HEK293T (cell line): ENCODE measurements around the gene PTPRH.

Experiments
- CTCF ChIA-PET: fragments of 350-600 bp; formaldehyde crosslinking; extraction: SDS; loops from one replicate; lab custom pipeline; 2021; ENCODE audit warnings: antibody characterized with exemption, inconsistent platforms; lab: Yijun Ruan, JAX
- POLR2A ChIA-PET: fragments of 350-600 bp; formaldehyde crosslinking; extraction: SDS; loops from one replicate; lab custom pipeline; 2020; ENCODE audit warnings: antibody characterized with exemption, inconsistent platforms; lab: Yijun Ruan, JAX
- DNase-seq: peaks from one replicate; pipeline ENCODE4 v3.0.0; 2012; ENCODE audit warnings: mixed read lengths; ENCODE audit errors: extremely low spot score
- ARNT ChIP-seq: fragments of 450-650 bp; IDR thresholded peaks from 2 replicates; pipeline ENCODE4 v1.6.1; 2017; ENCODE audit warnings: mild to moderate bottlenecking
- BHLHE40 ChIP-seq: fragments of 450-650 bp; IDR thresholded peaks from 2 replicates; pipeline ENCODE4 v1.6.1; 2016; ENCODE audit warnings: mild to moderate bottlenecking, moderate library complexity, borderline replicate concordance
- CTBP1 ChIP-seq: fragments of 450-650 bp; IDR thresholded peaks from 2 replicates; pipeline ENCODE4 v1.6.1; 2016; ENCODE audit warnings: borderline replicate concordance
- ELF4 ChIP-seq: fragments of 450-650 bp; IDR thresholded peaks from 2 replicates; pipeline ENCODE4 v1.6.1; 2017; ENCODE audit warnings: antibody characterized with exemption
- FOXA1 ChIP-seq: fragments of 450-650 bp; IDR thresholded peaks from 2 replicates; pipeline ENCODE4 v1.6.1; 2016; ENCODE audit warnings: mild to moderate bottlenecking
- FOXK2 ChIP-seq: fragments of 450-650 bp; IDR thresholded peaks from 2 replicates; pipeline ENCODE4 v1.6.1; 2016; ENCODE audit warnings: mild to moderate bottlenecking
- FOXM1 ChIP-seq: fragments of 450-650 bp; IDR thresholded peaks from 2 replicates; pipeline ENCODE4 v1.6.1; 2017; ENCODE audit warnings: mild to moderate bottlenecking, borderline replicate concordance
- HDGF ChIP-seq: fragments of 450-650 bp; IDR thresholded peaks from 2 replicates; pipeline ENCODE4 v1.6.1; 2017; ENCODE audit warnings: antibody characterized with exemption, borderline replicate concordance
- L3MBTL2 ChIP-seq: fragments of 450-650 bp; conservative IDR thresholded peaks from 2 replicates; pipeline ENCODE4 v1.6.1; 2016; ENCODE audit warnings: mild to moderate bottlenecking
- LEF1 ChIP-seq: fragments of 450-650 bp; IDR thresholded peaks from 2 replicates; pipeline ENCODE4 v1.6.1; 2017; ENCODE audit warnings: mild to moderate bottlenecking, borderline replicate concordance
- NFRKB ChIP-seq: fragments of 450-650 bp; IDR thresholded peaks from 2 replicates; pipeline ENCODE4 v1.6.1; 2016; ENCODE audit warnings: mild to moderate bottlenecking, moderate library complexity
- PKNOX1 ChIP-seq: fragments of 450-650 bp; IDR thresholded peaks from 2 replicates; pipeline ENCODE4 v1.6.1; 2016
- SP1 ChIP-seq: fragments of 450-650 bp; IDR thresholded peaks from 2 replicates; pipeline ENCODE4 v1.6.1; 2017
- SUZ12 ChIP-seq: fragments of 450-650 bp; IDR thresholded peaks from 2 replicates; pipeline ENCODE4 v1.6.1; 2016; ENCODE audit warnings: mild to moderate bottlenecking
- TARDBP ChIP-seq: fragments of 450-650 bp; IDR thresholded peaks from 2 replicates; pipeline ENCODE4 v1.6.1; 2016
- ZNF384 ChIP-seq: fragments of 450-650 bp; IDR thresholded peaks from 2 replicates; pipeline ENCODE4 v1.6.1; 2016

Gene PTPRH

DNA sequence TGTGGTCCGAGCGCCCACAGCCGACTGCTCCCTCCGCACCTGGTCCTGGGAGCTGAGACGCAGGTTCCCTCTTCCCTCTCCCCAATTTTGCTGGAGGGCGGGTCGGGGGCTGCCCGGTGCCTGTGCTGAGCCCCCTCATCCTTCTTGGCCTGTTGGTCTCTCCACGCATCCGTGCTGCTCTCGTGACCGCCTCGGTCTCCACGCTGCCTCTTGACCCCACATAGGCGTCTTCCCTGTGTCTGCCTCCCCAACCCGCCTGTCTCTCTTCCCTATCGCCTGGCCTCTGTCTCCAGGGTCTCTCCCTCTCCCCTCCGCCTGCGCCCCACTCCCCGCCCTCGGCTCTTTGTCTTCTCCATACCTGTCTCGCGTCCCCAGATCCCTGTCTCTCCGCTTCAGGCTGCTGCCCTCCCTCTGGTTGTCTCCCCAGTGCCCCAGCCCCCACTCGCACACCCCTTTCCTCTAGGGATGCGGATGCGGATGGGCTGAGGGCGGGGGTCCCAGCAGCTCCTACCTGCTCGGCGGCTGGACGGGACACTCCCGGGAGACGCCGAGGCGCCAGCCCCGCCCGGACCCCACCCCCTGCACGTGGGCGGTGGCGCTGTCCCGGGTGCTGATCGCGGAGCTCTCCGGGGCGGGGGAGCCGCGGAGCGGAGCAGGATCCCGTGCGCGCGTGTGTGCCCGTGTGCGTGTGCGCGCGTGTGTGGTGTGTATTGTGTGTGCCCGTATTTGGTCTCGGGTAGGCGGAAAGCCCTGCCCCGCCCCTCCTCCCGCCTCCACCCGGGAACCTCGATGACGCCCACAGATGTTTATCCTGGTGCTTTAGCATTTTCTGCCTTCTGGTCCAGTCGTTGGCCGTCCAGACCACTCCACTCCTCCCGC lies 29.5 kb downstream of the PTPRH start, which contains the start of gene SYT5:
SYT5 (minus strand) TSS at position 684 of the 879 bp plus-strand sequence. CDS start 1,248 bp downstream, outside the sequence.
- peak; percentile 74 for DNase-seq
- POLR2A ChIA-PET, result interaction anchor here (1.3 to 2.6 kb wide), 2 partner anchors 79 to 227 kb away, joined by 3 to 8 read pairs; partner anchors contain the start of gene PPP6R1
- CTCF ChIA-PET, result interaction anchor here (0.6 kb wide), 1 partner anchor 39 kb away, joined by 4 read pairs; no protein-coding TSS in a partner anchor
- TF ChIP-seq PKNOX1 (no peak), CTBP1 (no peak), SUZ12 (no peak), ELF4 (no peak), L3MBTL2 (no peak), NFRKB (no peak), HDGF (no peak), FOXA1 (no peak), SP1 (no peak), FOXM1 (no peak), ZNF384 (no peak), TARDBP (no peak), ARNT (no peak), LEF1 (no peak), FOXK2 (no peak)

- ChIA-PET CTCF (no interaction called here), POLR2A (interaction anchor here (1.3 to 2.6 kb wide), 2 partner anchors 80 to 228 kb away, joined by 3 to 8 read pairs; partner anchors contain the start of gene PPP6R1)
- TF ChIP-seq FOXM1, result peak; percentile 94
- peak; percentile 83 for TF ChIP-seq L3MBTL2
- TF ChIP-seq BHLHE40, result no peak
- TF ChIP-seq SUZ12, result peak; percentile 98
- TF ChIP-seq PKNOX1, result no peak
- no peak for TF ChIP-seq ARNT
- no peak for TF ChIP-seq ZNF384
- peak; percentile 85 for DNase-seq
These were observed 30.3 kb downstream of the PTPRH start for GRCh38 chr19:55178781-55179599.

- DNase-seq, result no peak
- no peak for TF ChIP-seq PKNOX1
- TF ChIP-seq LEF1, result no peak
- TF ChIP-seq ZNF384, result no peak
- no peak for TF ChIP-seq CTBP1
- TF ChIP-seq ARNT, result no peak
- no peak for TF ChIP-seq FOXM1
- no peak for TF ChIP-seq SUZ12
- no peak for TF ChIP-seq BHLHE40
- no peak for TF ChIP-seq FOXA1
- no peak for TF ChIP-seq FOXK2
- TF ChIP-seq ELF4, result no peak
- TF ChIP-seq NFRKB, result no peak
- TF ChIP-seq SP1, result no peak
- TF ChIP-seq HDGF, result no peak
- TF ChIP-seq TARDBP, result no peak
- no peak for TF ChIP-seq L3MBTL2
- CTCF ChIA-PET, result no interaction called here
- POLR2A ChIA-PET, result interaction anchor here (1.1 to 2.2 kb wide), 2 partner anchors 33 to 40 kb away, joined by 3 to 5 read pairs; partner anchors contain the start of gene PTPRH
These were observed 33.2 kb downstream of the PTPRH start for GRCh38 chr19:55176076-55176475.

DNA sequence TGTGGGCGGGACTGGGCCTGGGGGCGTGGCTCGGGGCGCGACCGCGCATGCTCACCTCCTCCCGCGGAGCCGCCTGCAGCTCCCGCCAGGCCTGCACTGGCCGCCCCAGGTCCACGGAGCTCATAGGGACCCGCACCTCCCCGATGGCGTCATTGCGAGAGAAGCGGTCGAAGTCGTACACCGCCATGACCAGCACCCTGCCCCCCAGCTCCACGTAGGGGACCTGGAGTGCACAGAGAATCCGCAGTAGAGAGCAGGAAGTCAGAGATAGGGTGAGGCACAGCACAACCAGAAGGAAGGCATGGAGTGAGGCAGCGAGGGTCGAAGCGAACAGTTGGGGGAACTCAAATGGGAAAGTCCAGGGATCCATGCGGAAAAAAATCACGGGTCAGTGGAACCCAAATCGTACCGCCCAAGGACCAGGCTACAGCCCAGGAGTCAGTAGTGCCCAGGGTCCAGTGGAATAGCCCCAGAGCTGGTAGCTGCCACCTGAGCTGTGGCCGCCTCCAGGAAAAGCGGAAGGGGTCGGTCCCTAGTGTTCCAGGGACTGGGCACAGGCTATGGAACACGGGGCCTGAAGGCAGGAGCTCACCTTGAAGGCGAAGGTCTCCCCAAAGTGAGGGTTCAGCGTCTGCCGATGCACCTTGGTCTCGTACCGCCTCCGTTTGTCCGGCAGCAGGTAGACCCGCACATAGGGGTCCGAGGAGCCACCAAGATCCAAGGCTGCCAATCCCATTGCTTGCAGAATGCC lies 34.0 kb downstream of the PTPRH start:
- CTCF ChIA-PET, result interaction anchor here (1.0 to 1.7 kb wide), 2 partner anchors 9 to 16 kb away, joined by 3 to 5 read pairs; partner anchors contain the start of gene DNAAF3
- POLR2A ChIA-PET, result interaction anchor here (1.1 to 2.2 kb wide), 2 partner anchors 34 to 41 kb away, joined by 3 to 5 read pairs; partner anchors contain the start of gene PTPRH
- TF ChIP-seq TARDBP, result no peak
- no peak for TF ChIP-seq PKNOX1
- no peak for TF ChIP-seq NFRKB
- no peak for TF ChIP-seq FOXM1
- no peak for TF ChIP-seq L3MBTL2
- no peak for TF ChIP-seq CTBP1

More for the DNA sequence above, 34.0 kb downstream of the PTPRH start:
- DNase-seq, result no peak
